ENCODE results near the gene KLHL42.

Gene KLHL42

GRCh38 chr12:27802936-27803335 is 22.9 kb downstream of the KLHL42 start:
- TF ChIP-seq CTCF (conservative IDR thresholded peaks at IDR 0.05; ENCODE audit: low read depth, low read length) = no peak
- no peak for DNase-seq (ENCODE audit: low read depth)
- H3K4me3 ChIP-seq (ENCODE audit: low read depth, low read length) = no peak overlapping the region

- H3K4me3 ChIP-seq (ENCODE audit: low read depth, low read length) = no peak overlapping the region
- DNase-seq (ENCODE audit: low read depth) = no peak
- no peak for TF ChIP-seq CTCF (conservative IDR thresholded peaks at IDR 0.05; ENCODE audit: low read depth, low read length)
Measured at GRCh38 chr12:27805238-27805637, 25.2 kb downstream of the KLHL42 start.

GRCh38 chr12:27806259-27806658 is 26.2 kb downstream of the KLHL42 start:
- DNase-seq (ENCODE audit: low read depth) = no peak
- no peak overlapping the region for H3K4me3 ChIP-seq (ENCODE audit: low read depth, low read length)
- no peak for TF ChIP-seq CTCF (conservative IDR thresholded peaks at IDR 0.05; ENCODE audit: low read depth, low read length)

- no peak for DNase-seq (ENCODE audit: low read depth)
- TF ChIP-seq CTCF (conservative IDR thresholded peaks at IDR 0.05; ENCODE audit: low read depth, low read length) = no peak
- H3K4me3 ChIP-seq (ENCODE audit: low read depth, low read length) = no peak overlapping the region
Measured at GRCh38 chr12:27807063-27807703, 27.1 kb downstream of the KLHL42 start.

- no peak for DNase-seq (ENCODE audit: low read depth)
- H3K4me3 ChIP-seq (ENCODE audit: low read depth, low read length) = no peak overlapping the region
- no peak for TF ChIP-seq CTCF (conservative IDR thresholded peaks at IDR 0.05; ENCODE audit: low read depth, low read length)
Measured at GRCh38 chr12:27808841-27809240, 28.8 kb downstream of the KLHL42 start.

- H3K4me3 ChIP-seq (ENCODE audit: low read depth, low read length) = no peak overlapping the region
- DNase-seq (ENCODE audit: low read depth) = no peak
- TF ChIP-seq CTCF (conservative IDR thresholded peaks at IDR 0.05; ENCODE audit: low read depth, low read length) = no peak
Measured at GRCh38 chr12:27810756-27811155, 30.7 kb downstream of the KLHL42 start.

- TF ChIP-seq CTCF (conservative IDR thresholded peaks at IDR 0.05; ENCODE audit: low read depth, low read length) = no peak
Measured at GRCh38 chr12:27812502-27812901, 32.5 kb downstream of the KLHL42 start.

More at GRCh38 chr12:27812502-27812901, 32.5 kb downstream of the KLHL42 start:
- no peak overlapping the region for H3K4me3 ChIP-seq (ENCODE audit: low read depth, low read length)
- DNase-seq (ENCODE audit: low read depth) = no peak
